Karpas-422 (cell line): ENCODE results near the gene STMN3. TPM values are rescaled to one million over a fixed set of nuclear protein-coding genes. Genes with fewer than 3 reads are reported as not detected.
"Not testable (repeated sequence)": the region's sequence is repeated elsewhere in the genome, so short reads cannot be mapped to it uniquely, and the experiment has no call there.

Source experiments
- DNase-seq: peaks from one replicate; pipeline ENCODE4 v3.0.0-alpha.2; 2015
- H2AFZ ChIP-seq: fragments of 200-600 bp; sonication (generic); 2 replicates; pipeline ENCODE4 v1.6.1; 2014; ENCODE audit warnings: antibody characterized with exemption, low read length, mixed read lengths
- H3K27ac ChIP-seq: fragments of 200-600 bp; sonication (generic); 2 replicates; pipeline ENCODE4 v1.5.1; 2014; ENCODE audit warnings: mild to moderate bottlenecking, low read length, moderate library complexity
- H3K27me3 ChIP-seq: fragments of 200-600 bp; sonication (generic); 2 replicates; pipeline ENCODE4 v1.6.1; 2014; ENCODE audit warnings: low read length, mixed read lengths
- H3K36me3 ChIP-seq: fragments of 200-600 bp; sonication (generic); 2 replicates; pipeline ENCODE4 v1.6.1; 2014; ENCODE audit warnings: low read length, mixed read lengths; ENCODE audit not compliant: insufficient read depth
- H3K4me1 ChIP-seq: fragments of 200-600 bp; sonication (generic); 2 replicates; pipeline ENCODE4 v1.6.1; 2014; ENCODE audit warnings: mild to moderate bottlenecking, low read length, mixed read lengths
- H3K4me2 ChIP-seq: fragments of 200-600 bp; sonication (generic); 2 replicates; pipeline ENCODE4 v1.6.1; 2014; ENCODE audit warnings: low read length, low read depth, mild to moderate bottlenecking; ENCODE audit not compliant: poor library complexity, severe bottlenecking
- H3K4me3 ChIP-seq: fragments of 200-600 bp; sonication (generic); 2 replicates; pipeline ENCODE4 v1.5.1; 2014; ENCODE audit warnings: mild to moderate bottlenecking, antibody characterized with exemption, low read length, mixed read lengths
- H3K79me2 ChIP-seq: fragments of 200-600 bp; sonication (generic); 2 replicates; pipeline ENCODE4 v1.6.1; 2014; ENCODE audit warnings: mild to moderate bottlenecking, low read length, mixed read lengths
- H3K9ac ChIP-seq: fragments of 200-600 bp; sonication (generic); 2 replicates; pipeline ENCODE4 v1.6.0; 2014; ENCODE audit warnings: low read length
- H3K9me2 ChIP-seq: fragments of 200-600 bp; sonication (generic), shearing (Covaris generic); replicated peaks from 2 replicates; pipeline ENCODE4 v1.6.0; 2014; ENCODE audit warnings: mild to moderate bottlenecking, low read length, moderate library complexity; ENCODE audit not compliant: insufficient read depth
- H3K9me3 ChIP-seq: fragments of 300-700, 200-600 bp; sonication (generic); 2 replicates; pipeline ENCODE4 v1.6.1; 2014; ENCODE audit warnings: low read length, mixed read lengths
- H4K20me1 ChIP-seq: fragments of 200-600 bp; sonication (generic); 2 replicates; pipeline ENCODE4 v1.6.1; 2014; ENCODE audit warnings: mild to moderate bottlenecking, antibody characterized with exemption, low read length, low read depth; ENCODE audit not compliant: insufficient read depth
- total RNA-seq: library from RNA; depleted of rRNA; stranded (reverse); fragments of >200 nt; shearing (Covaris generic); gene quantifications from 2 replicates; pipeline ENCODE4 v1.2.3, GENCODE V29; 2014; ENCODE audit warnings: low replicate concordance

Gene STMN3
- total RNA-seq, 1 experiment from 2014 or later, result 1.4 TPM

- no peak for DNase-seq
- H3K4me2 ChIP-seq, result no peak overlapping the region
- no peak overlapping the region for H3K27ac ChIP-seq
- H3K36me3 ChIP-seq, result no peaks in the 10 kb centered on the region
- H3K9me3 ChIP-seq, result no peaks in the 10 kb centered on the region
- H4K20me1 ChIP-seq, result no peaks in the 10 kb centered on the region
- no peak overlapping the region for H3K9ac ChIP-seq
- no peaks in the 10 kb centered on the region for H3K27me3 ChIP-seq
- H2AFZ ChIP-seq, result no peak overlapping the region
- H3K79me2 ChIP-seq, result no peaks in the 10 kb centered on the region
- H3K9me2 ChIP-seq, result no peaks in the 10 kb centered on the region
- H3K4me1 ChIP-seq, result peaks cover 14% of the 10 kb centered on the region
- no peak overlapping the region for H3K4me3 ChIP-seq
Observed at GRCh38 chr20:63640086-63640485, 13.1 kb downstream of the STMN3 start.

- Histone ChIP-seq H3K4me1 (peaks cover 14% of the 10 kb centered on the region), H3K27ac (no peak overlapping the region), H3K9me2 (no peaks in the 10 kb centered on the region), H2AFZ (no peak overlapping the region), H3K36me3 (no peaks in the 10 kb centered on the region), H3K4me3 (no peak overlapping the region), H3K9ac (no peak overlapping the region), H4K20me1 (no peaks in the 10 kb centered on the region), H3K9me3 (no peaks in the 10 kb centered on the region), H3K79me2 (no peaks in the 10 kb centered on the region), H3K27me3 (no peaks in the 10 kb centered on the region), H3K4me2 (no peak overlapping the region)
- DNase-seq, result no peak
Observed at GRCh38 chr20:63639093-63639975, 13.9 kb downstream of the STMN3 start.

DNA sequence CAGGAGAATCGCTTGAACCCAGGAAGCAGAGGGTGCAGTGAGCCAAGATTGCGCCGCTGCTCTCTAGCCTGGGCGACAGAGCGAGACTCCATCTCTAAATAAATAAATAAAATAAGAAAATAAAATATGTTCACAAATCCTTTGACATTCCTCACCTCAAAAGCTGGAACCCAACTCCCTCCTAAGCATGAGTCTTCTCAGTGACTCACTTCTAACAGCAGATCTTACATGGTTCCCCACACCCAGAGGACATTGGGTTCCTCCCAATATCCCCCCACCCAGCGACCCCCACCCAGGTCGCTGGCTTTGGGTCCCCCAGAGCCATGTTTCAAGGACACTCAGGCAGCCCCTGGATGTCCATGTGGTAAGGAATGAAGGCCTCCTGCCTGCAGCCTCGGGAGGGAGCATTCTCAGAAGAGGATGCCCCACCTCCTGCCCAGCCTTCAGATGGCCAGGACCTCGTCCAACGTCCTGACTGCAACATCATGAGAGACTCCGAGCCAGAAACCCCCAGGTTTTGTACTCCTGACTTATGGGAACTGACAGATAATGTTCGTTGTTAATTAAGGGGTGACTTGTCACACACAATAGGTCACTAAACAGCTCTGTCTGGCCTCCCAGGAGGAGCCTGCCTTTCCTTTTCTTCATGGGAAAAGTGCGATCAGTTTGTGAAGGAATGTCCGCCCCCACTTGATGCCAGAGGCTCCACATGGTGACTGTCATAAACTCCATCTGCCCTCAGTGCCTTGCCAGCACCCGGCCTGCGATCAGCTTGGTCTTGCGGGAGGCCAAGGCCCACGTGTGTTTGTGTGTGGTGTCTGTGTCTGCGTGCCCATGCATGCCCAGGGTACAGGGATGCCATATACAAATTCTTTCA, 16.2 kb downstream of the STMN3 start:
- H3K9ac ChIP-seq, result no peak overlapping the region
- no peak overlapping the region for H3K4me2 ChIP-seq

DNA sequence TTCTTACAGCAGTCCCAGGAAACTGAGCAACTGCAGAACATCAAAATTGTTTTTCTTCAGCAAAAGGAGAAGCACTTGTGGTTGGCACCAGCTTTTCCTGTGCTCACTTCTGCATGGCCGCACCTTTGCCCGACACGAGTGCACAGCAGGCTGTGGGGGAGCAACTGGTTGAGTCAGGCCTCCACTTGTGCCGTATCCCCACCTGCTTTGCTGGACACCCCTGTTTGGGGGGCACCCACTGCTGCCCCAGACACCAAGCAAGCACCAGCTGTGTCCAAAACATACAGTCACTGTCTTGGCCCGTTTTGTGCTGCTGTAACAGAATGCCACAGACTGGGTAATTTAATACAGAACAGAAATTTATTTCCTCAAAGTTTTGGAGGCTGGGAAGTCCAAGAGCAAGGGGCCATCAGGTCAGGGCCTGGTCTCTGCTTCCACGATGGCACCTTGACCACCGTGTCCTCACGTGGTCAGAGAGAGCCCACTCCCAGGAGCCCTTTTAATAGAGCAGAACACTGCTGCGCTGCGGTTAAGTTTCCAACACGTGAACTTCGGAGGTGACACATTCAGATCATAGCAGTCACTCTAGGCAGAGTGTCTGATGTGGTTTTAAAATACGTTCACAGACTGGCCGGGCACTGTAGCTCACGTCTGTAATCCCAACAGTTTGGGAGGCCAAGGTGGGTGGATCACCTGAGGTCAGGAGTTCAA, 17.6 kb downstream of the STMN3 start:
- H3K4me3 ChIP-seq, result no peak overlapping the region
- H3K27me3 ChIP-seq, result no peaks in the 10 kb centered on the region
- no peaks in the 10 kb centered on the region for H3K4me1 ChIP-seq
- no peaks in the 10 kb centered on the region for H3K79me2 ChIP-seq
- H3K9me3 ChIP-seq, result no peaks in the 10 kb centered on the region
- no peaks in the 10 kb centered on the region for H3K9me2 ChIP-seq
- H3K4me2 ChIP-seq, result no peak overlapping the region
- no peak for DNase-seq
- no peak overlapping the region for H3K27ac ChIP-seq
- no peaks in the 10 kb centered on the region for H3K36me3 ChIP-seq
- no peak overlapping the region for H2AFZ ChIP-seq
- H4K20me1 ChIP-seq, result no peaks in the 10 kb centered on the region
- no peak overlapping the region for H3K9ac ChIP-seq

More for the DNA sequence above, 16.2 kb downstream of the STMN3 start:
- no peak for DNase-seq
- no peaks in the 10 kb centered on the region for H3K36me3 ChIP-seq
- peaks cover 4% of the 10 kb centered on the region; the same call in 1 of the 2 replicates for H3K4me1 ChIP-seq
- no peaks in the 10 kb centered on the region for H4K20me1 ChIP-seq
- no peaks in the 10 kb centered on the region for H3K9me2 ChIP-seq
- H3K4me3 ChIP-seq, result no peak overlapping the region
- H3K79me2 ChIP-seq, result no peaks in the 10 kb centered on the region
- H3K27ac ChIP-seq, result no peak overlapping the region
- no peak overlapping the region for H2AFZ ChIP-seq
- no peaks in the 10 kb centered on the region for H3K9me3 ChIP-seq
- no peaks in the 10 kb centered on the region for H3K27me3 ChIP-seq

GRCh38 chr20:63633732-63634131, 19.5 kb downstream of the STMN3 start:
- no peaks in the 10 kb centered on the region for H3K9me3 ChIP-seq
- H3K79me2 ChIP-seq, result no peaks in the 10 kb centered on the region
- H3K36me3 ChIP-seq, result no peaks in the 10 kb centered on the region
- no peaks in the 10 kb centered on the region for H3K9me2 ChIP-seq
- DNase-seq, result no peak
- no peaks in the 10 kb centered on the region for H4K20me1 ChIP-seq
- no peaks in the 10 kb centered on the region for H3K27me3 ChIP-seq
- no peak overlapping the region for H3K27ac ChIP-seq
- H3K4me2 ChIP-seq, result no peak overlapping the region
- no peak overlapping the region for H3K4me3 ChIP-seq
- no peak overlapping the region for H3K9ac ChIP-seq
- peaks cover under 1% of the 10 kb centered on the region for H3K4me1 ChIP-seq
- H2AFZ ChIP-seq, result no peak overlapping the region

DNA sequence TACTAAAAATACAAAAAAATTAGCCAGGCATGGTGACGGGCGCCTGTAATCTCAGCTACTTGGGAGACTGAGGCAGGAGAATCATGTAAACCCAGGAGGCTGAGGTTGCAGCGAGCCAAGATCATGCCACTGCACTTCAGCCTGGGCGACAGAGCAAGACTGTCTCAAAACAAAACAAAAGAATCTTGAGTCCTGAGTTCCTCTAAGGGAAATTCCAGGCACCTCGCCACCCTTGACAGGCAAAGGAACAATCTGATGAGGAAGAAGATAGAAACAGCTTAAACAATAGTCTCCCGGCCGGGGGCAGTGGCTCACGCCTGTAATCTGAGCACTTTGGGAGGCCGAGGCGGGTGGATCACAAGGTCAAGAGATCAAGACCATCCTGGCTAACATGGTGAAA, 21.8 kb downstream of the STMN3 start:
- not testable (repeated sequence) for H3K4me3 ChIP-seq, DNase-seq, H3K27ac ChIP-seq, H4K20me1 ChIP-seq, H3K9me2 ChIP-seq, H3K9ac ChIP-seq, H3K36me3 ChIP-seq, H3K79me2 ChIP-seq, H3K27me3 ChIP-seq, H3K4me2 ChIP-seq, H3K9me3 ChIP-seq, H2AFZ ChIP-seq
- H3K4me1 ChIP-seq, result peaks cover 10% of the 10 kb centered on the region

GRCh38 chr20:63630956-63631355, 22.3 kb downstream of the STMN3 start:
- H3K9me3 ChIP-seq, H3K79me2 ChIP-seq, DNase-seq, H4K20me1 ChIP-seq, H3K4me3 ChIP-seq, H3K9me2 ChIP-seq, H3K36me3 ChIP-seq, H3K27me3 ChIP-seq, H3K27ac ChIP-seq, H3K4me2 ChIP-seq, H2AFZ ChIP-seq, H3K9ac ChIP-seq: not testable (repeated sequence)
- peaks cover 12% of the 10 kb centered on the region for H3K4me1 ChIP-seq
